HK-2 (cell line): Measurements from ENCODE around the gene CETN2.
A peak's percentile ranks its signal among the peaks of the same experiment; 100 is the strongest.
"Not testable (repeated sequence)": the region's sequence is repeated elsewhere in the genome, so short reads cannot be mapped to it uniquely, and the experiment has no call there.

Source experiments
- DNase-seq: peaks from one replicate; pipeline ENCODE4 v3.0.0-alpha.2; 2018; ENCODE audit not compliant: unreplicated experiment

CETN2 gene

GRCh38 chrX:152830312-152831305, at the start of gene CETN2, which contains the start of gene NSDHL:
TSS of gene CETN2 (minus strand) at chrX:152830757. CDS start at chrX:152830710, 47 bp downstream.
TSS of gene NSDHL (plus strand) at chrX:152831063. CDS start at chrX:152846325, 15,262 bp downstream.
- peak; percentile 97 for DNase-seq

DNA sequence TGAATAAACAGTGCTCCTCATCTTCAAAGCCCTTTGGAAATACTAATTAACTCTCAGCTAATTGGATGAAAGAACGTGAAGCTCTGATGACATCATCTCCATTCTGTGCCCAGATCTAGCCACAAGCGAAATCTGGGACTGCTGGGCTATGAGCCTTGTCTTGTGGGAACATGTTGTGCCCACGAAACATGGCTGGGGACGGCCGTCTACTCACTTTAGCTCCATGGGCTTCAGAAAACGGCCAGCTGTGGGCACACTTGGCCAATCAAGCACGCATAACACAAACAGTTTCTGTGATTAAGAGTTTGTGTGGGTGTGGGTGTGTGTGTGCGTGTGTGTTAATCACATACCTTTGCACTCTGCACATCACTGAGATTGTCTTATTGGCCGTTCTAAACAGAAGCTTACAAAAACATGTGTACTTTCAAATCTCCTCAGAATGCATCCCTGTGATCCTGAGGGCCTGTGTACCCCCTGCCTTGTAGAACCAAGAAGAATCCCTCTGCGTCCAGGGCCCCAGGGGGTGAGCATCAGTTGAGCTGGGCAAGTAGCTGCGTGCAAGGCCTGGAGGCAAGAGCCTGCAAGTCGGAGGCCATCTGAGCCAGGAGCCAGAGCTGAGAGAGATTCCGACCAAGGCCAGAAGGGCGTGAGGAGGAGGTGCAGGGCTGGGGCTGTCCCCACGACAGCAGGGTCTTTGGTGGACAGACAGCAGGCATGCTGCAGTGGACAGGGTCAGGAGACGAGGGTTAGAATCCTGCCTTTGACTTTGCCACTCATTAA, 48.6 kb upstream of the CETN2 start:
- no peak for DNase-seq

DNA sequence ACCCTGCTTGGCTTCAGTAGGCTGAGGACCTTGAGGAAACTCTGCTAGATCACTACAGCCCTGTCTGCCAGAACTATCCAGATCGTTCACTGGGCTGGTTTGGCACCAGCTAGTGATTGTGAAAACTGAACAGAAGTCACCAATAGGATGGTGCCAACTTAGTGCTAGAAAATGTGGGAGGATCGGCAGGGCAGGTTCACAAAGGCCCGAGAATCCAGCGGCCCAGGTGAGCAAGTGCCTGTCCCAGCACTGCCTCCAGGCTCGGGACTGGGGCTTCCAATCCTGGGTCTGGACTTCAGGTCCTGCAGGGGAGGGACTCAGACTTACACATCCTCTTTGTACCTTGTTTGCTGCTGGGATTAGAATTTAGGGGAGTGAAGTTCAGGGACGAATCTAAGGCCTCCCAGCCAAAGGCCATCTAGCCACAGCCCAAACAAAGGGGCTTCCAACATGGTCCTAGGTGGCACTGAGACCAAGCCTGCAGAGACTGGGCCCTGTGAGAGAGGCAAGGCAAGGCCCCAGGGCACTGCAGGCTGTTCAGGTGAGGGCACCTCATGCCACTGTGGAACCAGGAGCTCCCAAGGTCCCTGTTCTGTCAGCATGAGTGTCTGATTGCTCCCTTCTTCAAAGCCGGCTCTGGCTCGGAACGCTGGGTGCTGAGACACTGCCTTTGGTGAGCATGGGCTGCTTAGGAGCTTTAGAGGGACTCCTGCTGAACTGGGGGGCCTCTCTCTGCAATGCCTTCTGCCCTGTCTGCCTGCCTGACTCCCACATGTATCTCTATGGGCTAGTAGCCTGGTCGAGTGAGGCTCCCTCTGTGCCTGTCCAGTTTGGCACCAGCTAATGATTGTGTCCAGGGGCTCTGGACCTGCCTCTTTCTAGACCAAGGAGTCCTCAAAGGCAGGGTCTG, 46.6 kb upstream of the CETN2 start:
- DNase-seq = no peak

DNA sequence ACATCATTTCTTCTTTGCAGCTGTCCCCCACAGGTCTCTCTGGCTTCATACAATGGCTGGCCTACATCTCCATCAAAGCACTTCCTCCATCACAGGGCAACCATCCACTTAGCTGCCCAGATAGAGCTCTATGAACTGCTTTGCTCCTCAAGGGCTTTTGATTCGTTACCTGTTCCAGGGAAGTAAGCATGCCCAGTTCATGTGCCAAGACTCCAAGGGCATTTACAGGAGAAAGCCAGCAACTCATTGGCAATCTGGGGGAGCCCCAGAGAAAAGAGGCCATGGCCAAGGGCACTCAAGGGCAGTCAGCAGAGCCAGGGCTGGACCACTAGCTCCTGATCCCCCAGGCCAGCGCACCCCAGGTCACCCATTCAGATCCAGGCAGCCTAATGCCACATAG, 42.8 kb upstream of the CETN2 start:
- no peak for DNase-seq

GRCh38 chrX:152872522-152872921, 42.0 kb upstream of the CETN2 start:
- DNase-seq = no peak

GRCh38 chrX:152871260-152871659, 40.7 kb upstream of the CETN2 start:
- no peak for DNase-seq

DNA sequence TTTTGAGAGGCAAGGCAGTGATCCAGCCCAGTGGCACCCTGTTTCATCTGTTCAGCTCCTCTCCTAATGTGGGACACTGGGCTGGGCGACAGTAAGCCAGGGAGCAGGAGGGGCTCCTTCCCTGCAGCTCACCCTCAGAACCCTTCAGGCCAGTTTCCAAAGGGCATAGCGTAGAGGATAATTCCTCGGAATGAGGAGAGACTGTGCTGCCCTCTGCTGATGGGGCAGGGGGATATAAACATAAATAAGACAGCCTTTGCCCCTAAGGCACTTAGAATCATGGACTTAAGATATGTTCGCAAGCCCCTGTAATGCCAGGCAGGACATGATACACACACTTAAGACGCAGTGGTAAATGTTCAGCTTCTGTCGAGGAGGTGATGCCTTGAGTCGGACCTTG, 39.4 kb upstream of the CETN2 start:
- no peak for DNase-seq

DNA sequence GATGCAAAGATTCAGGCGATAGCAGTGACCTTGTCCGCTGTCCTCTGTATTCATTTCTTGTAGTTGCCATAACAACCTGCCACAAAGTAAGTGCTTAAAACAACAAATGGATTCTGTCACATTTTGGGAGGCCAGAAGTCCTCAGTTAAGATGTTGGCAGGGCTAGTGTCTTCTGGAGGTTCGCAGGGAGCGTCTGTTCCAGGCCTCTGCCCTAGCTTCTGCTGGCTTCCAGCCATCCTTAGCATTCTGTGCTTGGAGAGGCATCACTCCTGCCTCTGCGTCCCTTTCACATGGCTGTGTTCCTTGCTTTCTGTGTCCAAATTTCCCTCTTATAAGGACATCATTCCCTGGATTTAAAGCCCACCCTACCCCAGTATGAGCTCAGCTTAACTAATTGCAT, 35.8 kb upstream of the CETN2 start:
- DNase-seq = no peak

DNA sequence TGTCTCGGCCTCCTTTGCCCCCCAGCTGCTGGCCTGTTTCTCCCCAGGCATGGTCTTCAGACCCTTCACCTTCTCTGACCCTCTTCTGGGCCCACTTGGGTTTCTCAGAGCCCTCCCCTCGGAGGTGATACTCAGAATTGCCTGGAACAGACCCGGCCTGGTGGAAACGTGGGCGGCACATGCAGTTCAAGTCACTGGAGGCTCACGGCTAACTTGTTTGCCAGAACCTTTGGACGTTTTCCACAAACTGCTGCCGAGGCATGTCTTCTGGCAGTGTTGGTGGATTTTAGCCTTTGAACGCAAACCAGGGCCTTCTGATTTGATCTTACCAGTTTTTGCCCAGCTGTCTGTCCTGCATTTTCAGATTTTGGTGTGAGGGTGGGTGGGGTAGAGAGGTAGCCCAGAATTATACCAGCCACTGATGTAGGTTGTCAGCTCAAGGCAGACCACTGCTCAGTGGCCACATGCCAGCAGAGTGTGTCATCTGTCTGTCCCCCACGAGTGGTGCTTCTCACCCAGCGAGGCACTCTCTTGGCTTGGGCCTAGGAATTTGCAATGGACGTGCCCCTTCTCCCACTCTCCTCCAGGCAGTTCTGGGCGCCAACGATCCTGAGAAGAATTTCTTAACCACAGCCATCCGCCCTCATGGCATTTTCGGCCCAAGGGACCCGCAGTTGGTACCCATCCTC, 34.8 kb upstream of the CETN2 start:
- no peak for DNase-seq

- no peak for DNase-seq
These were observed 31.3 kb upstream of the CETN2 start for GRCh38 chrX:152861826-152862225.

DNA sequence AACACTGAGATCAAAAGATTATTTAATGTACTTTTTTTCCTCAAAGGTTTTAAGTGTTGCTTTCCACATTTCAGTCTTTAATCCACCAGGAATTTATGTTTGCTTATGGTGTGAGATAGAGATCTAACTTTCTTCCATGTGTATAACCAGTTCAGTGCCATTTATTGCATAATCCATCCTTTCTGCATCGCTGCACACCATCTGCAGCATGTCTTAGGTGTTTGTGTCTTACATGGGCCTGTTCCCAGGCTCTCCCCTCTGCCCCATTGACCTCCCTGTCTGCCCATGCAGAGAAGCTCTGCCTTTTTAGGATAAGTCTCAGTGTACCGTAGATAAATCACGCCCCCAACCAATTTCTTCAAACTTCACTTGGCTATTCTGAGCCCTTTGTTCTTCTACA, 30.6 kb upstream of the CETN2 start:
- no peak for DNase-seq

DNA sequence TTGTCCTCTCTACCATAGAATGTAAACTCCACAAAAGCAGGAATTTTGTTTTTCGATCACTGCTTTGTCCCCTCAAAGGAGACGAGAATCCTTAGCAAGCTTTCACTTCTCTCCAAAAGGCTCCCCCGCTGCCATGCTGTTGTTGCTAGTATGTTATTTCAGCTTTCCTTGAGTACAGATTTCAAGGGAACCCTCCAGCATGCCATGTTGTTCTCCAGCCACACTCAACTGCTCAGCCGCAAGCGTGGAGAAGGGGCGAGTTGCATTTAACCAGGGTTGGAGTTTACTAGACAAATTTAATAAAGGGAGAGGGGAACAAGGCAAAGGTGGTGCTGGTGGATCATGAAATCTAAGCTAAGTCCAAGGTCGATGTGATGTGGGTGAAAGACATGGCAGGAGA, 23.4 kb upstream of the CETN2 start:
- DNase-seq = no peak

GRCh38 chrX:152850465-152850864, 19.9 kb upstream of the CETN2 start:
- no peak for DNase-seq

DNA sequence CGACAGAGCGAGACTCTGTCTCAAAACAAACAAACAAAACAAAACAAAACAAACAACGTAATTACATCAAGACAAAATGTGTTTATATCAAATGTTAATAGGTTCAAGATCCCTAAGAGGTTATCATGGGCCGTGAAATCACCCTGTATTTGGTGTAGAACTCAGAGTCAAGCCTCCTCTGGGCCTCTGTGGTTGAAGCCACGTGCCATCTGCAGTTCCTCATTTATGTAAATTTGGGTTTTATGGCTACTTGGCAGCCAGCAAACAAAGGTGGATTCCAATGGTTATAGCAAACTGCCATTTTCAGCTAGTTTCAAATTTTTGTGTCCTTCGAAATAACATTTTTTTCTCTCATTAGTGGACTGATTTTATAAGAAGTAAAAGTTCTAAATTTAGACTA, 16.7 kb upstream of the CETN2 start:
- DNase-seq = no peak

- no peak for DNase-seq
These were observed 15.2 kb upstream of the CETN2 start for GRCh38 chrX:152845618-152846240.

DNA sequence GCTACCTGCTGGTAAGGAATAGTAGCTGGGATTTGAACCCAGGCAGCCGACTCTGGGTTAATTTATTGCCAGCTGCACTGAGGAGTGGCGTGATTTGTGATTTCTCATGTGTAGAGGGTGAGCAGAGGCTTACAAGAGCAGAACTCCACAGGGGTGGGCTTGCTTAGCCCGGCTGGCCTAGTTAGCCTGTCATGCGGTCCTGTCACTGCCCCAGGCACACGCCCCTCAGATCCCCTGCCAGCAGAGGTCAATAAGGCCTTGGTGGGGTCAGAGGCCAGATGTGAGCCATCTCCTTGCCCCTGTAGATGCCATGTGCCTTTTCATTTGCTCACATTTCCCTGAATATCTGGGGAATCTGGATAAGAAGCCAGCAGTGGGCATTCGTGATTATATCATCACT, 13.7 kb upstream of the CETN2 start:
- no peak for DNase-seq

- no peak for DNase-seq
These were observed 13.3 kb upstream of the CETN2 start for GRCh38 chrX:152843852-152844251.

DNA sequence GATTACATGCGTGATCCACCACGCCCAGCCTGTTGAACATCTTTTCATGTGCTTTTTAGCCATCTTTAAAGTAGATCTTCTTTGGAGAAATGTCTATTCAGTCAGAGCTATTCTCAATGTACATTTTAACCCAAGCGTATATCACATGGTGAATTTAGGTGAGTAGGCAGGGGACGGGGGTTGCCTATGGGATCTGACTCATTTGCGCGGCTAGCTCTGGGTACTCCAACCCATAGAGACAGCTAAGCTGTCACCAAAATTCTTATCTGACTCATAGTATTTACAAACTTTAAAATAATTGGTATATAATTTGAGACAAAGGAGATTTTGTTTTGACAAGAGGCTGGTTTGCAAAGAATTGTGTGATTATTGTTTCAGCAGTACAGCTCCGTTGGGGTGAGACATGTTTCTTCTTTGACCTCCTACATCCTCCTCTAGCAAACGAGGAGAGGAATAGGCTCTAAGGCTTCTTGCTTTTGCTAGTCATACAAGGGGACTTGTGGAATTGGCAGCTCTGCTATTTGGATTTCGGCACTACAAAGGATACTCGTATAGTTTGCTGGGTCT, 12.3 kb upstream of the CETN2 start:
- no peak for DNase-seq

- DNase-seq = not testable (repeated sequence)
These were observed 4.9 kb upstream of the CETN2 start for GRCh38 chrX:152835470-152835869.

- no peak for DNase-seq
These were observed 2.8 kb upstream of the CETN2 start for GRCh38 chrX:152833378-152833777.
